HEK293T (cell line): ENCODE data around the gene PRKAG2.

Experiments used
- CTCF ChIA-PET: fragments of 350-600 bp; formaldehyde crosslinking; extraction: SDS; loops from one replicate; lab custom pipeline; 2021; ENCODE audit warnings: antibody characterized with exemption, inconsistent platforms; lab: Yijun Ruan, JAX
- POLR2A ChIA-PET: fragments of 350-600 bp; formaldehyde crosslinking; extraction: SDS; loops from one replicate; lab custom pipeline; 2020; ENCODE audit warnings: antibody characterized with exemption, inconsistent platforms; lab: Yijun Ruan, JAX
- DNase-seq: peaks from one replicate; pipeline ENCODE4 v3.0.0; 2012; ENCODE audit warnings: mixed read lengths; ENCODE audit errors: extremely low spot score
- ARNT ChIP-seq: fragments of 450-650 bp; IDR thresholded peaks from 2 replicates; pipeline ENCODE4 v1.6.1; 2017; ENCODE audit warnings: mild to moderate bottlenecking
- BHLHE40 ChIP-seq: fragments of 450-650 bp; IDR thresholded peaks from 2 replicates; pipeline ENCODE4 v1.6.1; 2016; ENCODE audit warnings: mild to moderate bottlenecking, moderate library complexity, borderline replicate concordance
- CTBP1 ChIP-seq: fragments of 450-650 bp; IDR thresholded peaks from 2 replicates; pipeline ENCODE4 v1.6.1; 2016; ENCODE audit warnings: borderline replicate concordance
- ELF4 ChIP-seq: fragments of 450-650 bp; IDR thresholded peaks from 2 replicates; pipeline ENCODE4 v1.6.1; 2017; ENCODE audit warnings: antibody characterized with exemption
- FOXA1 ChIP-seq: fragments of 450-650 bp; IDR thresholded peaks from 2 replicates; pipeline ENCODE4 v1.6.1; 2016; ENCODE audit warnings: mild to moderate bottlenecking
- FOXK2 ChIP-seq: fragments of 450-650 bp; IDR thresholded peaks from 2 replicates; pipeline ENCODE4 v1.6.1; 2016; ENCODE audit warnings: mild to moderate bottlenecking
- FOXM1 ChIP-seq: fragments of 450-650 bp; IDR thresholded peaks from 2 replicates; pipeline ENCODE4 v1.6.1; 2017; ENCODE audit warnings: mild to moderate bottlenecking, borderline replicate concordance
- HDGF ChIP-seq: fragments of 450-650 bp; IDR thresholded peaks from 2 replicates; pipeline ENCODE4 v1.6.1; 2017; ENCODE audit warnings: antibody characterized with exemption, borderline replicate concordance
- L3MBTL2 ChIP-seq: fragments of 450-650 bp; conservative IDR thresholded peaks from 2 replicates; pipeline ENCODE4 v1.6.1; 2016; ENCODE audit warnings: mild to moderate bottlenecking
- LEF1 ChIP-seq: fragments of 450-650 bp; IDR thresholded peaks from 2 replicates; pipeline ENCODE4 v1.6.1; 2017; ENCODE audit warnings: mild to moderate bottlenecking, borderline replicate concordance
- NFRKB ChIP-seq: fragments of 450-650 bp; IDR thresholded peaks from 2 replicates; pipeline ENCODE4 v1.6.1; 2016; ENCODE audit warnings: mild to moderate bottlenecking, moderate library complexity
- PKNOX1 ChIP-seq: fragments of 450-650 bp; IDR thresholded peaks from 2 replicates; pipeline ENCODE4 v1.6.1; 2016
- SP1 ChIP-seq: fragments of 450-650 bp; IDR thresholded peaks from 2 replicates; pipeline ENCODE4 v1.6.1; 2017
- SUZ12 ChIP-seq: fragments of 450-650 bp; IDR thresholded peaks from 2 replicates; pipeline ENCODE4 v1.6.1; 2016; ENCODE audit warnings: mild to moderate bottlenecking
- TARDBP ChIP-seq: fragments of 450-650 bp; IDR thresholded peaks from 2 replicates; pipeline ENCODE4 v1.6.1; 2016
- ZNF384 ChIP-seq: fragments of 450-650 bp; IDR thresholded peaks from 2 replicates; pipeline ENCODE4 v1.6.1; 2016

Gene PRKAG2

GRCh38 chr7:151820491-151821105, 56.3 kb downstream of the PRKAG2 start:
- no peak for DNase-seq
- ChIA-PET CTCF (no interaction called here), POLR2A (no interaction called here)
- no peak for TF ChIP-seq HDGF
- TF ChIP-seq BHLHE40 = no peak
- TF ChIP-seq FOXA1 = no peak
- TF ChIP-seq CTBP1 = no peak
- TF ChIP-seq FOXK2 = no peak
- TF ChIP-seq ARNT = no peak
- TF ChIP-seq SUZ12 = no peak
- TF ChIP-seq L3MBTL2 = no peak
- no peak for TF ChIP-seq SP1
- no peak for TF ChIP-seq LEF1
- TF ChIP-seq NFRKB = no peak
- TF ChIP-seq FOXM1 = no peak
- TF ChIP-seq ZNF384 = no peak
- no peak for TF ChIP-seq PKNOX1
- no peak for TF ChIP-seq ELF4
- no peak for TF ChIP-seq TARDBP

- no peak for DNase-seq
- ChIA-PET POLR2A (no interaction called here), CTCF (no interaction called here)
- TF ChIP-seq SUZ12 (no peak), NFRKB (no peak), SP1 (no peak), ELF4 (no peak), TARDBP (no peak), LEF1 (no peak), L3MBTL2 (no peak), FOXK2 (no peak), FOXA1 (no peak), BHLHE40 (no peak), CTBP1 (no peak), PKNOX1 (no peak), FOXM1 (no peak), HDGF (no peak), ZNF384 (no peak), ARNT (no peak)
Observed at GRCh38 chr7:151819866-151820265, 57.0 kb downstream of the PRKAG2 start.

- CTCF ChIA-PET = interaction anchor here (0.5 kb wide), 1 partner anchor 32 kb away, joined by 4 read pairs; no protein-coding TSS in a partner anchor
- DNase-seq = no peak
- TF ChIP-seq LEF1 (no peak), CTBP1 (no peak), FOXK2 (no peak), SP1 (no peak), TARDBP (no peak), FOXA1 (no peak), ARNT (no peak)
- POLR2A ChIA-PET = no interaction called here
Observed at GRCh38 chr7:151818674-151819519, 58.0 kb downstream of the PRKAG2 start.

GRCh38 chr7:151817981-151818673, 58.8 kb downstream of the PRKAG2 start:
- no peak for DNase-seq
- ChIA-PET POLR2A (no interaction called here), CTCF (no interaction called here)
- no peak for TF ChIP-seq NFRKB
- TF ChIP-seq BHLHE40 = no peak
- no peak for TF ChIP-seq LEF1
- no peak for TF ChIP-seq SUZ12
- no peak for TF ChIP-seq HDGF
- TF ChIP-seq FOXM1 = no peak
- TF ChIP-seq CTBP1 = no peak
- TF ChIP-seq L3MBTL2 = no peak
- TF ChIP-seq FOXA1 = no peak
- no peak for TF ChIP-seq FOXK2
- no peak for TF ChIP-seq ELF4
- no peak for TF ChIP-seq ZNF384
- no peak for TF ChIP-seq SP1
- no peak for TF ChIP-seq ARNT
- no peak for TF ChIP-seq PKNOX1
- TF ChIP-seq TARDBP = no peak

- ChIA-PET CTCF (no interaction called here), POLR2A (no interaction called here)
- DNase-seq = no peak
- TF ChIP-seq ARNT (no peak), FOXK2 (no peak), FOXA1 (no peak), BHLHE40 (no peak), FOXM1 (no peak), LEF1 (no peak), ELF4 (no peak), HDGF (no peak), L3MBTL2 (no peak), SUZ12 (no peak), PKNOX1 (no peak), CTBP1 (no peak), SP1 (no peak), NFRKB (no peak)
Observed at GRCh38 chr7:151817315-151817690, 59.6 kb downstream of the PRKAG2 start.
